NOMO-1 treated with dmso at 0.1 percent for 144 hours (cell line): ENCODE data around the gene RNF215.

Experiments
- DNase-seq: peaks from one replicate; lab custom pipeline; 2025; ENCODE audit not compliant: unreplicated experiment; lab: John Stamatoyannopoulos, UW

Gene RNF215

DNA sequence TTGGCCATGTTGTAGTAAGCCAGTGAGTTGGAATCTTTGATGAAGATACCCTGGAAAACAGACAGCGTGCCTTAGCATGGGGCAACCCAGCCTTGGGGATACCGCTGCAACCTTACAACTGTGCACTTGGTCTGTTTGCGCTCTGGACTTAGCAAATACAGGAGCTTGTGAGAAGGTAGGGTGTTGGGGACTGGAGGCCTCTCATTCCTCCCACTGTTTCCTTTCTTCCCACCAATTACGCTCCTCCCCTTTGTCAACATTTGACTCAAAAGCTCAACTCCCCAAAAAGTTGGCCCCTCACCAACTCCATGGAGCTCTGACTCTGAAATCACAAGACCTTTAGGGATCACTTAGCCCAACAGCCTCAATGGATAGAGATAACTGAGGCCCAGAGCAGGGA lies 52.6 kb downstream of the RNF215 start:
- no peak for DNase-seq

DNA sequence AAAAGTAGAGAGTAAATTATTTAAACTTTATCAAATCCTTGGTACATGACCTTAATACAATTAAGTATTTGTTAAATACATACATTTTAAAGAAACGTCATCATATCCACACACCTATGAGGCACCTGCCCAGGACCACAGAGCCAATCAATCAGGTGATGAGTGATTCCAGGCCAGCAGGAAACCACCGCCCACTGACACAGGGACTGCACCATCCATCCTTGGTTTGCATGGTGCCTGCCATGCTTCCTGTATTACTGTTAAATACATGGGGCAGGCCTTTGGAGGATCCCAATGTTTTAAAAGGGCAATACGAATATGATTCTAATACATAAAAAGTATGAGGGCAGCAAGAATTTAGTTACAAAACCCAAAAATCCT lies 53.5 kb downstream of the RNF215 start:
- no peak for DNase-seq

- no peak for DNase-seq
Observed at GRCh38 chr22:30332994-30333706, 54.1 kb downstream of the RNF215 start.

- DNase-seq = no peak
Observed at GRCh38 chr22:30332551-30332950, 54.7 kb downstream of the RNF215 start.
